HG03354 (cell line): ENCODE results near the gene MCF2L2.

Experiments used
- ATAC-seq: cut with Tn5 transposase; IDR thresholded peaks from one replicate; pipeline ENCODE4 v1.9.1; 2021; ENCODE audit warnings: mild to moderate bottlenecking; ENCODE audit not compliant: unreplicated experiment, poor library complexity, severe bottlenecking

MCF2L2 gene

DNA sequence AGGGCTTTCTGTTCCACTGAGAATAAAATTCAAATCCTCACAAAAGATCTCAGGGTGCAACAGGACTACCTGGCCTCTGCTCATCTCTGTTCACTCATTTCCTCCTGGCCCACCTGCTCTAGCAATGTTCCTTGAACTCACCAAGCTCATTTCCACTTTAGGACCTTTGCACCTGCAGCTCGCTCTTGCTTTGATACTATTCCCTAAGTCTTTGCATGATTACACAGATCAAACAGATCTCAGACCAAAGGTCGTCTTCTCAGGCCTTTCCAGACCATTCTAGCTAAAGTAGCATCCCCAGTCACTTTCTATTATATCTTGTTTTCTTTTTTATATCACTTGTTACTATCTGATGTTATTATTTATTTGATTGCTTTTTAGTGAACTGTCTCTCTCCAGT is 120.7 kb downstream of the MCF2L2 start:
- no peak for ATAC-seq

GRCh38 chr3:183306798-183307671 is 121.4 kb downstream of the MCF2L2 start:
- peak; percentile 80 for ATAC-seq

DNA sequence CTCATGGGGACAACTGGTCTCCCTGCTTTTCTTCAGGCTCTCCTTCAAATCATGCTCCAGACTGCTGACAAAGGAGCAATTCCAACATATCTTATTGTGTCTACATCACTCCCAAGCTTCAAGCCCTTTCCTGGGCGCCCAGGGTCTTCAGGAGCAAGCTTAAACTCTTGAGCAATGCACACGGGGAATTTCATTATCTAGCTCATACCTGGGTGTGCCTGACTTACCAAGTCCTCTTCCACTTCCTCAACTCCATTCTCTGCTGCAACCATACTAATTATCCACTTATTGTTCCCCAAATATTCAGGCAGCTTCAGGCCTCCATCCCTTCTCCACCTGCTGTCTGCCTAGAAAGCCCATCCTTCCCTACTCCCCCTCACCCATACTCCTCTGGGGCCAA is 124.7 kb downstream of the MCF2L2 start:
- no peak for ATAC-seq

DNA sequence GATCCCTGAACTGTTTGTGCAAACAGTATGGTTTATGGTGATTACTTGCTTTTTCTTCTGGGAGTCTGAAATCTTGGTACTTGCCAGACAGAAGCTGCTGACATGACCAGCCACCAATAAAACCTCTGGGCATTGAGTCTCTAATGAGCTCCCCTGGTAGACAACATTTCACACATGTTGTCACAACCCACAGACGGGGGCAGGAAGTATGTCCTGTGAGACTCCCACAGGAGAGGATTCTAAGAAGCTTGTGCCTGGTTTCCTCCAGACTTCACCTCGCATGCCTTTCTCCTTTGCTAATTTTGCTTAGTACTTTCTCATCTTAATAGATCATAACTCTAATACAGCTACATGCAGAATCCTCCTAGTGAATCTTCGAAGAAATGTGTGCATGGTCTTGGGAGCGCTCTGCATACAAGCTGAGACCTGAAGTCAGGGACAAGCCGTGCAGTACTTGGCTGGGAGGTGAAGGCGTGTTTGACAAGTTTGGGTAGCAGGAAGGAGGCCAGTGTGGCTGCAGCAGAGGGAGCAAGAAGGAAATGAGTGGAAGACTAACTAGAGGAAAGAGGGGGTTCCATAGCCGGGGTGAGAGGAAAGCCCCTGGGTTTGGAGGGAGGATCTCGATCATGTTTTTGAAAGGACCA is 126.4 kb downstream of the MCF2L2 start:
- ATAC-seq = no peak

GRCh38 chr3:183300996-183301562 is 127.3 kb downstream of the MCF2L2 start:
- ATAC-seq = no peak

DNA sequence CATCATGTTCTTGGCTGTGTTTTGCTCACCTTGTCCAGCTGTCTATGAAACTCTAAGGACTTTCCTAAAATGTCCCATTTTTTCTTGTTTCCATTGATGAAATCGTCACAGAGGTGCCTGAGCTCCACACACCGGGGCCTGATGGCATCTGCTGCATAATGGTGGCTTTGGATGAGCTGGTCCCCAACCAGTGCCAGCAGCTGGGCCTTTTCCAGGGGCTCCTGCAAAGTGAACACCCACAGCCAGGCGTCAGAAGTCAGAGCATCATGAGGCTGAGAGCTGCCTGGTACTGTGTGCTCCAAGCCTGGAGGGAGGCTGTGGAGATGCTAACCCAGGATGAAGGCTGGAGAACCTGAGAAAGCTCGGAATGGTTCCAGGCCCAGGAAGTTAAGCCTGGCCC is 128.4 kb downstream of the MCF2L2 start:
- ATAC-seq = no peak

GRCh38 chr3:183298701-183299153 is 129.7 kb downstream of the MCF2L2 start:
- no peak for ATAC-seq

GRCh38 chr3:183296944-183297343 is 131.5 kb downstream of the MCF2L2 start:
- no peak for ATAC-seq

DNA sequence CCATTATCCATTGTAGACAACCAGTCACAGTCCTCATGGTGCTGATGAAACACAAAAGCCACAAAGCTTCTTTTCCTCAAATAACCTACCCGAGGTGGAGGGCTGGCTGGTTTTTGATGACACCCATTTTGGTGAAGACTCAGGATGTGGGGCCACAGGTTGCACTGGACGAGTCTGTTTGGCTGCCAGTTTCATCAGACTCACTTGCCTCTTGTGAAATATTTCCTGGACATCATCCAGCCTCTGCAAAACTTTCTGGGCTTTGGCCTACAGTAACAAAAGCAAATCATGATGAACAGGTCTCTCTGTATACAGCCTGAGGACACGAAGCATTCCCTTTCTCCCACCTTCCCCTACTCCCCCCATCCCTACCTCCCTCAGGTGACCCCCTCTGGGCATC is 133.2 kb downstream of the MCF2L2 start:
- ATAC-seq = no peak

GRCh38 chr3:183293966-183294365 is 134.5 kb downstream of the MCF2L2 start:
- ATAC-seq = no peak

GRCh38 chr3:183291497-183292031 is 136.9 kb downstream of the MCF2L2 start:
- no peak for ATAC-seq

DNA sequence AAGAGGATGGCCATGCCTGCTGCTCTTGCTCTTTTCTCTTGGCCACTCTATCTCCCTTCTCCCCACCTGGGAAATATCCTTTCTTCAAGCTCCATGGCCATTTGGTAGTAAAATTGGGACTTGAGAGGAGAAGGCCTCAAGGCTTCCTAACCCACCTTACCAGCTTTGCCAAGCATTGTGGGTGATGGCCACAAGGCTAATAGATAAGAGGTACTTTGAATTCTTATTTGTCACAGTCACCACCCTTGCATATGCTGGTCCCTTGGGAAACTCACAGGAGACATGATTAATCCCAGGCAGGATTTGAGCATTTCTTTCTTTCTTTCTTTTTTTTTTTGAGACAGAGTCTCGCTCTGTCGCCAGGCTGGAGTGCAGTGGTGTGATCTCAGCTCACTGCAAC is 138.2 kb downstream of the MCF2L2 start:
- no peak for ATAC-seq

GRCh38 chr3:183288117-183288516 is 140.3 kb downstream of the MCF2L2 start:
- ATAC-seq = no peak

- no peak for ATAC-seq
These were observed 141.0 kb downstream of the MCF2L2 start for GRCh38 chr3:183287301-183287971.

GRCh38 chr3:183285828-183286457 is 142.5 kb downstream of the MCF2L2 start:
- ATAC-seq = peak; percentile 98

- no peak for ATAC-seq
These were observed 143.1 kb downstream of the MCF2L2 start for GRCh38 chr3:183285318-183285717.

DNA sequence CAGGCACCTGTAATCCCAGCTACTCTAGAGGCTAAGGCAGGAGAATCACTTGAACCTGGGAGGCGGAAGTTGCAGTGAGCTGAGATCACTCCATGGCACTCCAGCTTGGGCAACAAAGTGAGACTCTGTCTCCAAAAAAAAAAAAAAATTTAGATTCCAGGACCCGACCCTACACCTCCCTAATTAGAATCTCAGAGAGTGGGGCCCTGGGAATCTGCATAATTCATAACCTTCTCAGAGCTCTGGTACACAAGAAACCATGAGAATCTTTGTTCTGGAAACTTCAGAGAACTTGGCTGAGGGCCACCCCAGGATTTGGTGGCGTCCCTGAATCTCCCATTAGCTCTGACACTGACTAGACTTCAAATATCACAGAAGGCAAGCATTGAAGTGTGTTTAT is 143.8 kb downstream of the MCF2L2 start:
- no peak for ATAC-seq

GRCh38 chr3:183283886-183284285 is 144.5 kb downstream of the MCF2L2 start:
- ATAC-seq = no peak

DNA sequence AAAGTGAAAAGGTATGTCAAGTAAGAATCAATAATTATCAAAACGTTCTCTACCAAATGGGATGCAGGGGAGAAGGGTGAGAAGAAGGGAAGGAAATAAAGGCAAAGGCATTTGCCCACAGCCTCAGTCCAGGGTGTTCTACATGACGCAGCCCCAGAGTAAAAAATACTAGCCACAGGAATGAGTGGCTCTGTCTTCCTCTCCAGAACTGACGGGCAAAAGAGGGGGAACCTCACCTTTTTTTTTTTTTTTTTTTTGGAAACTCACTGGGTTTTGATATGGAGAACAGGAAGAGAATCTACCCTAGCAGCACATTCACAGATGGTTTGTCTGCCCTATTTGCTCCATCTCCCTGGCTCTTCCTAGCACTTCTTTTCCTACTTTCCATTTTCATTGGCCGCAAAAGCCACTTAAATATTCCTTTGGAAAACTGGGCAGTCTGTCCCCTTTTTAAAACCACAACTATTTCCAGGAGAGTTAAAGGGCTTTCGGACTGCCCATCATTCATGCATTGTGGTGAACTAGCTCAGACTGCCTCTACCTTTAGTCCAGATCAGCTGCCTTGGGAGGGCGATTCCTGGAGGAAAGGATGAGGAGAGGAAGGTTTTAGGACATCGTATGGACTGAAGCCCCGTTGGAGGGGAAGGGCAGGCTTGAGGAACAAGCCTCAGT is 147.2 kb downstream of the MCF2L2 start:
- ATAC-seq = no peak
